Tongue (tissue), 2 donors: ENCODE data around the gene LILRB1. TPM values are rescaled to one million over a fixed set of nuclear protein-coding genes. Genes with fewer than 3 reads are reported as not detected.
"Not testable (repeated sequence)": the region's sequence is repeated elsewhere in the genome, so short reads cannot be mapped to it uniquely, and the experiment has no call there.

Experiments
- DNase-seq: peaks from one replicate; pipeline ENCODE4 v3.0.0-alpha.2; 2015
- total RNA-seq: library from RNA; depleted of rRNA; stranded (reverse); fragments of >200 nt; gene quantifications from one replicate; pipeline ENCODE4 v1.2.3, GENCODE V29; 2014

The LILRB1 gene
- total RNA-seq, result 0.51 TPM

GRCh38 chr19:54630262-54630661, at the start of gene LILRB1:
Gene LILRB1 (plus strand): TSS chr19:54630484. CDS start chr19:54631074, 590 bp downstream.
- not testable (repeated sequence) for DNase-seq

- DNase-seq, result no peak
Measured at GRCh38 chr19:54586397-54586796, 43.9 kb upstream of the LILRB1 start.

- no peak for DNase-seq
Measured at GRCh38 chr19:54587026-54587425, 43.3 kb upstream of the LILRB1 start.

- not testable (repeated sequence) for DNase-seq
Measured at GRCh38 chr19:54593445-54593844, 36.8 kb upstream of the LILRB1 start, which contains the start of gene LILRA1. Gene LILRA1 (plus strand): TSS chr19:54593632. CDS start chr19:54594245, 613 bp downstream.

- not testable (repeated sequence) for DNase-seq
Measured at GRCh38 chr19:54593931-54594626, 36.2 kb upstream of the LILRB1 start.

GRCh38 chr19:54594737-54595136, 35.5 kb upstream of the LILRB1 start:
- no peak for DNase-seq

- DNase-seq, result not testable (repeated sequence)
Measured at GRCh38 chr19:54595680-54596436, 34.4 kb upstream of the LILRB1 start.

GRCh38 chr19:54600212-54600611, 30.1 kb upstream of the LILRB1 start:
- DNase-seq, result no peak

GRCh38 chr19:54606230-54606629, 24.1 kb upstream of the LILRB1 start:
- DNase-seq, result no peak

- no peak for DNase-seq
Measured at GRCh38 chr19:54606891-54607784, 23.1 kb upstream of the LILRB1 start.

- DNase-seq, result no peak
Measured at GRCh38 chr19:54607785-54608150, 22.5 kb upstream of the LILRB1 start.

GRCh38 chr19:54608205-54608604, 22.1 kb upstream of the LILRB1 start:
- no peak for DNase-seq

GRCh38 chr19:54608792-54609191, 21.5 kb upstream of the LILRB1 start:
- DNase-seq, result no peak

- DNase-seq, result no peak
Measured at GRCh38 chr19:54609356-54609791, 20.9 kb upstream of the LILRB1 start.

- DNase-seq, result no peak
Measured at GRCh38 chr19:54612428-54612827, 17.9 kb upstream of the LILRB1 start.

GRCh38 chr19:54614726-54615125, 15.6 kb upstream of the LILRB1 start:
- no peak for DNase-seq

GRCh38 chr19:54616057-54616456, 14.2 kb upstream of the LILRB1 start:
- no peak for DNase-seq

- DNase-seq, result no peak
Measured at GRCh38 chr19:54616821-54617560, 13.3 kb upstream of the LILRB1 start.

GRCh38 chr19:54620464-54620863, 9.8 kb upstream of the LILRB1 start:
- DNase-seq, result no peak

- no peak for DNase-seq
Measured at GRCh38 chr19:54622431-54622830, 7.9 kb upstream of the LILRB1 start.

GRCh38 chr19:54624234-54624633, 6.0 kb upstream of the LILRB1 start:
- DNase-seq, result not testable (repeated sequence)
